HG02885 (cell line): ENCODE measurements around the gene PTPRD.
"Not testable (repeated sequence)": the region's sequence is repeated elsewhere in the genome, so short reads cannot be mapped to it uniquely, and the experiment has no call there.

ENCODE experiments used
- ATAC-seq: cut with Tn5 transposase; IDR thresholded peaks from one replicate; pipeline ENCODE4 v1.9.1; 2021; ENCODE audit warnings: mild to moderate bottlenecking; ENCODE audit not compliant: unreplicated experiment, poor library complexity

PTPRD gene

GRCh38 chr9:9002826-9003583 lies 1609.8 kb downstream of the PTPRD start:
- ATAC-seq, result no peak

- ATAC-seq, result no peak
Observed at GRCh38 chr9:8980496-8981013, 1632.2 kb downstream of the PTPRD start.

- no peak for ATAC-seq
Observed at GRCh38 chr9:8978334-8978733, 1634.5 kb downstream of the PTPRD start.

- ATAC-seq, result not testable (repeated sequence)
Observed at GRCh38 chr9:8968350-8968749, 1644.5 kb downstream of the PTPRD start.

- ATAC-seq, result no peak
Observed at GRCh38 chr9:8963885-8964284, 1648.9 kb downstream of the PTPRD start.

GRCh38 chr9:8962084-8962483 lies 1650.7 kb downstream of the PTPRD start:
- ATAC-seq, result no peak

GRCh38 chr9:8961186-8961851 lies 1651.5 kb downstream of the PTPRD start:
- ATAC-seq, result no peak

GRCh38 chr9:8960254-8960653 lies 1652.5 kb downstream of the PTPRD start:
- no peak for ATAC-seq

- ATAC-seq, result no peak
Observed at GRCh38 chr9:8958358-8958757, 1654.4 kb downstream of the PTPRD start.

- ATAC-seq, result no peak
Observed at GRCh38 chr9:8955315-8955714, 1657.5 kb downstream of the PTPRD start.

- no peak for ATAC-seq
Observed at GRCh38 chr9:8946461-8946860, 1666.3 kb downstream of the PTPRD start.

- no peak for ATAC-seq
Observed at GRCh38 chr9:8943392-8943791, 1669.4 kb downstream of the PTPRD start.

- ATAC-seq, result no peak
Observed at GRCh38 chr9:8940650-8941049, 1672.2 kb downstream of the PTPRD start.

- ATAC-seq, result no peak
Observed at GRCh38 chr9:8926461-8926860, 1686.3 kb downstream of the PTPRD start.

GRCh38 chr9:8924562-8924961 lies 1688.2 kb downstream of the PTPRD start:
- no peak for ATAC-seq

- not testable (repeated sequence) for ATAC-seq
Observed at GRCh38 chr9:8920478-8921183, 1692.2 kb downstream of the PTPRD start.

- ATAC-seq, result no peak
Observed at GRCh38 chr9:8917956-8918739, 1694.7 kb downstream of the PTPRD start.

- no peak for ATAC-seq
Observed at GRCh38 chr9:8916771-8917170, 1696.0 kb downstream of the PTPRD start.

GRCh38 chr9:8907868-8908267 lies 1704.9 kb downstream of the PTPRD start:
- ATAC-seq, result no peak

GRCh38 chr9:8905731-8906130 lies 1707.1 kb downstream of the PTPRD start:
- no peak for ATAC-seq
